ENCODE data around the gene GABARAP.

GABARAP gene

GRCh38 chr17:7196651-7197401 lies 45.4 kb downstream of the GABARAP start:
- TF ChIP-seq CTCF (IDR thresholded peaks at IDR 0.05; ENCODE audit: low read depth, low read length): no peak
- no peak for DNase-seq (ENCODE audit: extremely low read depth, low read depth)

- DNase-seq (ENCODE audit: extremely low read depth, low read depth): no peak
- no peak for TF ChIP-seq CTCF (IDR thresholded peaks at IDR 0.05; ENCODE audit: low read depth, low read length)
Measured at GRCh38 chr17:7195971-7196370, 46.3 kb downstream of the GABARAP start.

DNA sequence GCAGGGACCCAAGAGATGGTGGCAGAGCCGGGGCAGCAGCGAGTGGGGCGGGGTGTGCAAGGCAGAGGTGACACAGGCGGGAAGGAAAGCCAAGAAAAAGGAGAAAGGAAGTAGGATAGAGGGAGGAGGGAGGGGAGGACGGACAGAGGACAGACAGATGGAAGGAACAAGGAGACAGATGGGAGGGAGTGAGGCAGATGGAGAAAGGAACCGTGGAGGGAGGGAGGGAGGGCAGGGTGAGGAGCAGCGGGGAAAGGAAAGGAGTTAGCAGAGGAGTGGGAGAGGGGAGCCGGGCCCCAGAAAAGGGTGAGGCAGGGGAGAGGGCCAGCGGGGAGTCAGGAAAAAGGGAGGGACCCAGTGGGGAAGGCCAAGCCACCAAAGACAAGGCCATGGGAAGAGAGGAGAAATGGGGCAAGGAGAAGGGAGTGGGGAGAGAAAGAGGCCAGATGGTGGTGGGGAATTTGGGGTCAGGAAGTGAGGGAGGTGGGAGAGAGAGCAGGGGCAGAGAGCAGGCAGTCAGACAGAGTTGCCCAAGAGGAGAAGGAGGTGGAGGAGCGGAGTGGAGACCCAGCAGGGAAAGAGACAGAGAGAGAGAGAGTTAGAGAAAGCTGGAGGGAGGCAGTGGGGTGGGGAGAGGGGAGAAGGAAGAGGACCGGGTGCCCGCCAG lies 49.8 kb downstream of the GABARAP start:
- no peak for TF ChIP-seq CTCF (IDR thresholded peaks at IDR 0.05; ENCODE audit: low read depth, low read length)
- DNase-seq (ENCODE audit: extremely low read depth, low read depth): no peak

GRCh38 chr17:7191571-7192270 lies 50.5 kb downstream of the GABARAP start:
- TF ChIP-seq CTCF (IDR thresholded peaks at IDR 0.05; ENCODE audit: low read depth, low read length): no peak
- no peak for DNase-seq (ENCODE audit: extremely low read depth, low read depth)

GRCh38 chr17:7191069-7191468 lies 51.2 kb downstream of the GABARAP start:
- no peak for TF ChIP-seq CTCF (IDR thresholded peaks at IDR 0.05; ENCODE audit: low read depth, low read length)
- no peak for DNase-seq (ENCODE audit: extremely low read depth, low read depth)

DNA sequence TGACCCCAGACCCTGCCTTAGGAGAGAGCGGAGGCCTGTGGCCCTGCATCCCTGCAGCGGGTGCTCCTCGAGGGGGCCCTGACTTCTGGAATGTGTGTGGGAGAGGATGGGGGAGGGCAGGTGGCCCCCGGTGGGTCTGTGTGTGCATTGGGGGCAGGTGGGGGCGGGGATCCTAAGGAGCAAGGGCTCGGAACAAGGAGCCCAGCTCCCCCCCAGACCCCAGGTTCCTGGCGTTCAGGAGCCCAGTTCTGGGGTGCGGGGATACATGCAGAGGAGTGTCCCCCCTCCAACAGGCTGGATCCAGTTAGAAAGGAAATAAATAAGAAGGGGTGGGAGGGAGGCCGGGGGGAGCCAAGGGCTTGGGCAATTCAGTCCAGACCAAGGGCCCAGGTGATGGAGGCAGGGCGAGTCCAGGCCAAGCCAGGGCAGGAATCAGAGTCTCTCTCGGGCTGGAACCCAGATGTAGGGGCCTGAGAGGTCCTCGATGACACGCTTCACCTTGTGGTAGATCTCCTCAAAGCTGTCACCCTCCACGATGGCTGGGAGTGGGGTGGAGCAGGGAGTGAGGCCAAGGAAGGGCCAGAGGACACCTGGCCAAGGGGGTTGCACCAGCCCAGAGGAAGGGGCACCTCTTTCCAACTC lies 51.9 kb downstream of the GABARAP start:
- DNase-seq (ENCODE audit: extremely low read depth, low read depth): no peak
- TF ChIP-seq CTCF (IDR thresholded peaks at IDR 0.05; ENCODE audit: low read depth, low read length): no peak

Data from AG09319 (cell line).